ENCODE measurements around the gene SSBP4. TPM values are rescaled to one million over a fixed set of nuclear protein-coding genes. Genes with fewer than 3 reads are reported as not detected.

SSBP4 gene
- total RNA-seq, 4 donors from 2014 or later = 67.4 to 172 (median 84.2) TPM

DNA sequence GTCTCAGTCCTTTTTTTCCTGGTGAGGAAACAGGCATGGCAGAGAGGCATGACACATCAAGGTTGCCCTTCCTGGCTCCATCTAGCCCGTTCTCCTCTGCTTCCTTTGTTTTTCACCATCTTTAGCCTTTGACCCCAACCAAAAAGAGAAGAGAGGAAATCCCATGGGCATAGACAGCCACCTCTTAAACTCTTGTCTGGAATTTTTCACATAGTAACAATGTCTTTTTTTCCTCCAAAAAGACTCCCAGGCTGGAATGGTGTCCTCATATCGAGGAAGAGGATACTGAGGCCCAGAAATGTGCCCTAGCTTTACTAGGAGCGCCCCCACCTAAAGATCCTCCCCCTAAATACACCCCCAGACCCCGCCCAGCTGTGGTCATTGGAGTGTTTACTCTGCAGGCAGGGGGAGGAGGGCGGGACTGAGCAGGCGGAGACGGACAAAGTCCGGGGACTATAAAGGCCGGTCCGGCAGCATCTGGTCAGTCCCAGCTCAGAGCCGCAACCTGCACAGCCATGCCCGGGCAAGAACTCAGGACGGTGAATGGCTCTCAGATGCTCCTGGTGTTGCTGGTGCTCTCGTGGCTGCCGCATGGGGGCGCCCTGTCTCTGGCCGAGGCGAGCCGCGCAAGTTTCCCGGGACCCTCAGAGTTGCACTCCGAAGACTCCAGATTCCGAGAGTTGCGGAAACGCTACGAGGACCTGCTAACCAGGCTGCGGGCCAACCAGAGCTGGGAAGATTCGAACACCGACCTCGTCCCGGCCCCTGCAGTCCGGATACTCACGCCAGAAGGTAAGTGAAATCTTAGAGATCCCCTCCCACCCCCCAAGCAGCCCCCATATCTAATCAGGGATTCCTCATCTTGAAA is 33.3 kb upstream of the SSBP4 start, which contains the start of gene GDF15:
TSS of gene GDF15 (plus strand) at position 484 of the 868 bp plus-strand sequence. CDS start at position 516, 32 bp downstream.
- Histone ChIP-seq H3K9me3 (no peaks in the 10 kb centered on the region), H3K36me3 (no peaks in the 10 kb centered on the region), H3K4me1 (peaks cover 0 to 37% (median 10%) of the 10 kb centered on the region in 4 donors), H3K27ac (peak within 1 kb of the TSS in 3 of 4 donors; percentile 17 to 65 (median 41)), H3K27me3 (no peaks in the 10 kb centered on the region), H3K4me3 (peak within 1 kb of the TSS in 2 of 4 donors; percentile 1 to 35)
- peak; percentile 47 to 70 for DNase-seq (ENCODE audit: low spot score in 2 of 2)
- 35 to 56% methylated on average over 18 to 31 of the region's 33 CpGs for WGBS, 2 donors
- TF ChIP-seq EP300 (IDR thresholded peaks at IDR 0.05) = peak in 1 of 2 donors; percentile 21
- peak in 1 of 2 donors; percentile 40 for TF ChIP-seq POLR2A (IDR thresholded peaks at IDR 0.05)
- TF ChIP-seq CTCF (IDR thresholded peaks at IDR 0.05) = peak in 4 of 5 experiments; percentile 31 to 56 (median 34)

GRCh38 chr19:18386543-18387271 is 32.5 kb upstream of the SSBP4 start:
- peak overlapping the region in 2 of 4 donors; percentile 1 to 35 for H3K4me3 ChIP-seq
- H3K27me3 ChIP-seq = no peaks in the 10 kb centered on the region
- no peaks in the 10 kb centered on the region for H3K9me3 ChIP-seq
- no peaks in the 10 kb centered on the region for H3K36me3 ChIP-seq
- H3K27ac ChIP-seq = peak overlapping the region in 3 of 4 donors; percentile 17 to 65 (median 41)
- H3K4me1 ChIP-seq = peaks cover 0 to 33% (median 10%) of the 10 kb centered on the region in 4 donors
- 78 to 85% methylated on average over 14 of the region's 14 CpGs for WGBS, 2 donors
- DNase-seq (ENCODE audit: low spot score in 2 of 2) = peak; percentile 22 to 54
- TF ChIP-seq EP300 (IDR thresholded peaks at IDR 0.05) (peak in 1 of 2 donors; percentile 43), POLR2A (IDR thresholded peaks at IDR 0.05) (no peak), CTCF (IDR thresholded peaks at IDR 0.05) (no peak)

DNA sequence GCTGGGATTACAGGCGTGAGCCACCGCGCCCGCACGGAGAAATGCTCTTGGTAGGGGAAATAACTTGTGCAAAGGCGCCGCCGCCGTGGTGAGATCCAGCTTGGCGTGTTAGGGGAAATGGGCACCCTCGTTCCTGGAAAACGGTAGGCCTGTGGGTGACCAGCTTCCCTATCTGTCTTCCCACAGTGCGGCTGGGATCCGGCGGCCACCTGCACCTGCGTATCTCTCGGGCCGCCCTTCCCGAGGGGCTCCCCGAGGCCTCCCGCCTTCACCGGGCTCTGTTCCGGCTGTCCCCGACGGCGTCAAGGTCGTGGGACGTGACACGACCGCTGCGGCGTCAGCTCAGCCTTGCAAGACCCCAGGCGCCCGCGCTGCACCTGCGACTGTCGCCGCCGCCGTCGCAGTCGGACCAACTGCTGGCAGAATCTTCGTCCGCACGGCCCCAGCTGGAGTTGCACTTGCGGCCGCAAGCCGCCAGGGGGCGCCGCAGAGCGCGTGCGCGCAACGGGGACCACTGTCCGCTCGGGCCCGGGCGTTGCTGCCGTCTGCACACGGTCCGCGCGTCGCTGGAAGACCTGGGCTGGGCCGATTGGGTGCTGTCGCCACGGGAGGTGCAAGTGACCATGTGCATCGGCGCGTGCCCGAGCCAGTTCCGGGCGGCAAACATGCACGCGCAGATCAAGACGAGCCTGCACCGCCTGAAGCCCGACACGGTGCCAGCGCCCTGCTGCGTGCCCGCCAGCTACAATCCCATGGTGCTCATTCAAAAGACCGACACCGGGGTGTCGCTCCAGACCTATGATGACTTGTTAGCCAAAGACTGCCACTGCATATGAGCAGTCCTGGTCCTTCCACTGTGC is 30.9 kb upstream of the SSBP4 start:
- Histone ChIP-seq H3K4me1 (peaks cover 0 to 33% (median 13%) of the 10 kb centered on the region in 4 donors), H3K36me3 (no peaks in the 10 kb centered on the region), H3K27me3 (no peaks in the 10 kb centered on the region), H3K27ac (peak overlapping the region in 3 of 4 donors; percentile 38 to 47 (median 42)), H3K9me3 (no peaks in the 10 kb centered on the region), H3K4me3 (peak overlapping the region; percentile 4 to 47 (median 41))
- 13 to 16% methylated on average over 32 to 51 of the region's 86 CpGs for WGBS, 2 donors
- DNase-seq (ENCODE audit: low spot score in 2 of 2) = peak; percentile 61 to 71
- peak in 1 of 2 donors; percentile 59 for TF ChIP-seq EP300 (IDR thresholded peaks at IDR 0.05)
- no peak for TF ChIP-seq POLR2A (IDR thresholded peaks at IDR 0.05)
- TF ChIP-seq CTCF (IDR thresholded peaks at IDR 0.05) = peak; percentile 99 to 100 (median 99)

DNA sequence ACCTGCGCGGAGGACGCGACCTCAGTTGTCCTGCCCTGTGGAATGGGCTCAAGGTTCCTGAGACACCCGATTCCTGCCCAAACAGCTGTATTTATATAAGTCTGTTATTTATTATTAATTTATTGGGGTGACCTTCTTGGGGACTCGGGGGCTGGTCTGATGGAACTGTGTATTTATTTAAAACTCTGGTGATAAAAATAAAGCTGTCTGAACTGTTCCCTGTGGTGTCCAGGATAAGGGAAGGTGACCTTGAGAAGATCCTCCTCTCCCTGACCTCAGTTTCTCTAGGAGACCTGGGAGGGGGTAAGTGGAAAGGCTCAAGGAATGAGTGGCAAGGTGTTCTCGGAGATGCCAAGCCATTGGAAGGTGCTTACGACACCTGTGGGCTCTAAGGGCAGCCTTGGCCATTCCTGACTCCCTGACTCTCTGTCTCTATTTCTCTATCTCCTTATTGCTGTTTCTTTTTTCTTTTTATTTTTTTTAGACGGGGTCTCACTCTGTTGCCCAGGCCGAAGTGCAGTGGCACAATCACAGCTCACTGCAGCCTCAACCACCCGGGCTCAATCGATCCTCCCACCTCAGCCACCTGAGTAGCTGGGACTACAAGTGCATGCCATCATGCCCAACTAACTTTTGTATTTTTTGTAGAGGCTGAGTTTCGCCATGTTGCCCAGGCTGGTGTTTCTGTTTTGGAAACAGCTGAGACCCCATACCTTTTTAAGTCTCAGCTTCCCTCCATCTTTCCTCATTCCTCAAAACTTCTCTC is 30.1 kb upstream of the SSBP4 start:
- DNase-seq (ENCODE audit: low spot score in 2 of 2) = no peak
- no peaks in the 10 kb centered on the region for H3K9me3 ChIP-seq
- H3K4me1 ChIP-seq = peaks cover 0 to 33% (median 13%) of the 10 kb centered on the region in 4 donors
- no peaks in the 10 kb centered on the region for H3K27me3 ChIP-seq
- H3K36me3 ChIP-seq = no peaks in the 10 kb centered on the region
- no peak for TF ChIP-seq POLR2A (IDR thresholded peaks at IDR 0.05)
- no peak for TF ChIP-seq EP300 (IDR thresholded peaks at IDR 0.05)
- TF ChIP-seq CTCF (IDR thresholded peaks at IDR 0.05) = no peak
- H3K4me3 ChIP-seq = peak overlapping the region in 1 of 4 donors; percentile 39
- peak overlapping the region in 1 of 4 donors; percentile 42 for H3K27ac ChIP-seq
- 79 to 88% methylated on average over 13 of the region's 13 CpGs for WGBS, 2 donors
